Ishikawa (cell line): ENCODE measurements around the gene VSTM2B.
A peak's percentile ranks its signal among the peaks of the same experiment; 100 is the strongest.

Experiments
- CEBPB ChIP-seq: IDR thresholded peaks from 2 replicates; pipeline ENCODE4 v1.6.1; 2012
- CREB1 ChIP-seq: IDR thresholded peaks from 2 replicates; pipeline ENCODE4 v1.6.1; 2012; ENCODE audit warnings: low read depth
- EGR1 ChIP-seq: IDR thresholded peaks from 2 replicates; pipeline ENCODE4 v1.6.1; 2012
- EP300 ChIP-seq: IDR thresholded peaks from 2 replicates; pipeline ENCODE4 v1.6.1; 2012; ENCODE audit warnings: borderline replicate concordance
- FOXM1 ChIP-seq: IDR thresholded peaks from 2 replicates; pipeline ENCODE4 v1.6.1; 2012; ENCODE audit warnings: low read depth, borderline replicate concordance
- MAX ChIP-seq: IDR thresholded peaks from 2 replicates; pipeline ENCODE4 v1.6.1; 2012
- NFIC ChIP-seq: IDR thresholded peaks from 2 replicates; pipeline ENCODE4 v1.6.1; 2012
- RAD21 ChIP-seq: IDR thresholded peaks from 2 replicates; pipeline ENCODE4 v1.6.1; 2012; ENCODE audit warnings: low read depth
- REST ChIP-seq: IDR thresholded peaks from 2 replicates; pipeline ENCODE4 v1.6.1; 2012; ENCODE audit warnings: low read depth, mild to moderate bottlenecking
- TAF1 ChIP-seq: IDR thresholded peaks from 2 replicates; pipeline ENCODE4 v1.6.1; 2012; ENCODE audit warnings: low read depth, mild to moderate bottlenecking
- TCF12 ChIP-seq: IDR thresholded peaks from 2 replicates; pipeline ENCODE4 v1.6.1; 2012; ENCODE audit warnings: low read depth
- TEAD4 ChIP-seq: IDR thresholded peaks from 2 replicates; pipeline ENCODE4 v1.6.1; 2012
- USF1 ChIP-seq: IDR thresholded peaks from 2 replicates; pipeline ENCODE4 v1.6.1; 2012
- YY1 ChIP-seq: IDR thresholded peaks from 2 replicates; pipeline ENCODE4 v1.6.1; 2012; ENCODE audit warnings: low read depth
- ZBTB7A ChIP-seq: IDR thresholded peaks from 2 replicates; pipeline ENCODE4 v1.6.1; 2012; ENCODE audit warnings: low read depth

VSTM2B gene

GRCh38 chr19:29593869-29594268 is 68.1 kb downstream of the VSTM2B start:
- TF ChIP-seq FOXM1 (no peak), ZBTB7A (no peak), YY1 (no peak), MAX (no peak), CREB1 (no peak), USF1 (no peak), TEAD4 (no peak), TAF1 (no peak)

GRCh38 chr19:29596080-29596727 is 70.4 kb downstream of the VSTM2B start:
- TF ChIP-seq YY1 (no peak), RAD21 (no peak), CEBPB (no peak), CREB1 (no peak), ZBTB7A (no peak), EGR1 (no peak), FOXM1 (no peak)

- TF ChIP-seq REST = no peak
- TF ChIP-seq RAD21 = peak; percentile 49
- TF ChIP-seq USF1 = no peak
Measured at GRCh38 chr19:29596885-29597525, 71.2 kb downstream of the VSTM2B start.

GRCh38 chr19:29598036-29598435 is 72.2 kb downstream of the VSTM2B start:
- TF ChIP-seq YY1 (no peak), USF1 (no peak), FOXM1 (no peak), ZBTB7A (no peak), REST (no peak), TAF1 (no peak), TEAD4 (no peak), EP300 (no peak), TCF12 (no peak), RAD21 (no peak), EGR1 (no peak), NFIC (no peak), CREB1 (no peak), CEBPB (no peak)

GRCh38 chr19:29598496-29598895 is 72.7 kb downstream of the VSTM2B start:
- TF ChIP-seq CEBPB = no peak
- no peak for TF ChIP-seq EP300
- TF ChIP-seq TCF12 = no peak
- TF ChIP-seq NFIC = no peak
- no peak for TF ChIP-seq YY1
- no peak for TF ChIP-seq USF1
- no peak for TF ChIP-seq REST
- no peak for TF ChIP-seq EGR1
- TF ChIP-seq FOXM1 = no peak
- TF ChIP-seq TAF1 = no peak
- TF ChIP-seq CREB1 = no peak
- no peak for TF ChIP-seq MAX
- TF ChIP-seq TEAD4 = no peak
- TF ChIP-seq ZBTB7A = no peak
- TF ChIP-seq RAD21 = no peak
